Right ventricle myocardium inferior (tissue), 1 donor: ENCODE measurements around the gene IFI44L. TPM values are rescaled to one million over a fixed set of nuclear protein-coding genes. Genes with fewer than 3 reads are reported as not detected.
A peak's percentile ranks its signal among the peaks of the same experiment; 100 is the strongest.

Source experiments
- ATAC-seq: fragments of 200-7000 bp; cut with Tn5 transposase; one replicate; pipeline ENCODE4 v1.9.1; 2020; ENCODE audit warnings: mild to moderate bottlenecking, moderate library complexity
- DNase-seq: peaks from one replicate; pipeline ENCODE4 v3.0.0; 2021; ENCODE audit errors: missing footprints
- intact Hi-C: fragments of 100-400 bp; cut with DNase I; formaldehyde crosslinking; loops from one replicate; pipeline ENCODE4 v1.11.0; 2022
- total RNA-seq: library from RNA; stranded (reverse); fragmentation: NEBNext Ultra II Directional; extraction: Animal tissue kit (Norgen Biotek cat#: 25700); gene quantifications from one replicate; pipeline ENCODE4 v1.2.1, GENCODE V29; 2021
- donor health status: DM: no; HTN: yes; CAD: no; lungs with severe emphysema.

Gene IFI44L
- total RNA-seq, 1 donor from 2014 or later: 3.6 TPM

GRCh38 chr1:78627321-78627720 lies 7.1 kb downstream of the IFI44L start:
- intact Hi-C loops: no loop called here
- ATAC-seq (no peak), DNase-seq (no peak)

GRCh38 chr1:78630600-78630999 lies 10.4 kb downstream of the IFI44L start:
- no peak for DNase-seq
- intact Hi-C loops: no loop called here
- ATAC-seq: no peak

GRCh38 chr1:78633209-78633608 lies 13.0 kb downstream of the IFI44L start:
- no peak for ATAC-seq
- DNase-seq: peak; percentile 62
- intact Hi-C loops: no loop called here

GRCh38 chr1:78640462-78640861 lies 20.2 kb downstream of the IFI44L start:
- ATAC-seq: no peak
- no peak for DNase-seq
- intact Hi-C loops: no loop called here

- DNase-seq (no peak), ATAC-seq (no peak)
- intact Hi-C loops: no loop called here
These were observed 21.3 kb downstream of the IFI44L start for GRCh38 chr1:78641558-78641957.

GRCh38 chr1:78645723-78646122 lies 25.5 kb downstream of the IFI44L start:
- no peak for DNase-seq
- ATAC-seq: peak; percentile 54
- intact Hi-C loops: no loop called here

- intact Hi-C loops: no loop called here
- no peak for DNase-seq
- no peak for ATAC-seq
These were observed 27.0 kb downstream of the IFI44L start for GRCh38 chr1:78647238-78647637.

GRCh38 chr1:78649628-78650027 lies 29.4 kb downstream of the IFI44L start, which contains the start of gene IFI44:
Gene IFI44, plus strand, starts transcription at chr1:78649831. Its CDS starts 365 bp downstream, at chr1:78650196.
- ATAC-seq (peak; percentile 77), DNase-seq (peak; percentile 68)
- intact Hi-C loops: loop anchor here (2.0 kb wide), 1 partner anchor 29 kb away; the partner anchor contains the start of gene IFI44L

GRCh38 chr1:78650114-78650660 lies 29.9 kb downstream of the IFI44L start:
- DNase-seq: no peak
- ATAC-seq: no peak
- intact Hi-C loops: loop anchor here (2.0 kb wide), 1 partner anchor 29 kb away; the partner anchor contains the start of gene IFI44L

- DNase-seq: peak; percentile 41
- no peak for ATAC-seq
- intact Hi-C loops: loop anchor here (2.0 kb wide), 1 partner anchor 30 kb away; the partner anchor contains the start of gene IFI44L
These were observed 31.0 kb downstream of the IFI44L start for GRCh38 chr1:78651241-78651640.

GRCh38 chr1:78652019-78652560 lies 31.8 kb downstream of the IFI44L start:
- DNase-seq (no peak), ATAC-seq (no peak)
- intact Hi-C loops: no loop called here

GRCh38 chr1:78658901-78659300 lies 38.7 kb downstream of the IFI44L start:
- intact Hi-C loops: no loop called here
- DNase-seq (no peak), ATAC-seq (no peak)

- intact Hi-C loops: no loop called here
These were observed 43.7 kb downstream of the IFI44L start for GRCh38 chr1:78663923-78664322.

GRCh38 chr1:78664763-78665162 lies 44.5 kb downstream of the IFI44L start:
- intact Hi-C loops: no loop called here
- no peak for ATAC-seq
- no peak for DNase-seq

More at GRCh38 chr1:78663923-78664322, 43.7 kb downstream of the IFI44L start:
- ATAC-seq (no peak), DNase-seq (no peak)

- ATAC-seq (no peak), DNase-seq (no peak)
These were observed 45.6 kb downstream of the IFI44L start for GRCh38 chr1:78665809-78666208.

GRCh38 chr1:78667939-78668338 lies 47.7 kb downstream of the IFI44L start:
- ATAC-seq (no peak), DNase-seq (no peak)
- intact Hi-C loops: no loop called here

More at GRCh38 chr1:78665809-78666208, 45.6 kb downstream of the IFI44L start:
- intact Hi-C loops: no loop called here

GRCh38 chr1:78668427-78668826 lies 48.2 kb downstream of the IFI44L start:
- intact Hi-C loops: no loop called here
- ATAC-seq: no peak
- no peak for DNase-seq

GRCh38 chr1:78672428-78672827 lies 52.2 kb downstream of the IFI44L start:
- ATAC-seq (no peak), DNase-seq (no peak)
- intact Hi-C loops: no loop called here

GRCh38 chr1:78673120-78673519 lies 52.9 kb downstream of the IFI44L start:
- DNase-seq (no peak), ATAC-seq (no peak)
- intact Hi-C loops: no loop called here

GRCh38 chr1:78676347-78676982 lies 56.2 kb downstream of the IFI44L start:
- intact Hi-C loops: loop anchor here (1.0 to 5.0 kb wide), 3 partner anchors 59 to 544 kb away; no protein-coding TSS in a partner anchor
- ATAC-seq: no peak
- no peak for DNase-seq
